ENCODE measurements around the gene GPER1. TPM values are rescaled to one million over a fixed set of nuclear protein-coding genes. Genes with fewer than 3 reads are reported as not detected.

GPER1 gene
- total RNA-seq, 2 donors from 2014 or later, result 3.9 to 5.3 TPM

- Histone ChIP-seq H3K4me1 (ENCODE audit: control insufficient read depth in 1 of 2, low read depth in 2 of 2) (peaks cover 4 to 20% of the 10 kb centered on the region in 2 donors), H3K4me3 (no peak overlapping the region), H3K27me3 (replicated peaks; ENCODE audit: insufficient read depth) (no peaks in the 10 kb centered on the region), H3K9me3 (no peaks in the 10 kb centered on the region), H3K27ac (peak overlapping the region; percentile 17 to 52), H3K36me3 (no peaks in the 10 kb centered on the region)
- ATAC-seq (ENCODE audit: insufficient number of reproducible peaks, low FRiP score, low read depth), result no peak
- TF ChIP-seq CTCF (IDR thresholded peaks at IDR 0.05), result no peak
- DNase-seq (ENCODE audit: low spot score), result no peak
Measured at GRCh38 chr7:1052031-1052818, 35.7 kb upstream of the GPER1 start.

GRCh38 chr7:1053002-1053411, 34.9 kb upstream of the GPER1 start:
- DNase-seq (ENCODE audit: low spot score) (no peak), ATAC-seq (ENCODE audit: insufficient number of reproducible peaks, low FRiP score, low read depth) (no peak)
- H3K4me1 ChIP-seq (ENCODE audit: control insufficient read depth in 1 of 2, low read depth in 2 of 2), result peaks cover 4 to 20% of the 10 kb centered on the region in 2 donors
- H3K4me3 ChIP-seq, result no peak overlapping the region
- H3K9me3 ChIP-seq, result no peaks in the 10 kb centered on the region
- H3K27ac ChIP-seq, result no peak overlapping the region
- no peaks in the 10 kb centered on the region for H3K27me3 ChIP-seq (replicated peaks; ENCODE audit: insufficient read depth)
- no peaks in the 10 kb centered on the region for H3K36me3 ChIP-seq
- no peak for TF ChIP-seq CTCF (IDR thresholded peaks at IDR 0.05)

GRCh38 chr7:1053816-1054370, 34.0 kb upstream of the GPER1 start:
- no peak overlapping the region for H3K4me3 ChIP-seq
- DNase-seq (ENCODE audit: low spot score) (no peak), ATAC-seq (ENCODE audit: insufficient number of reproducible peaks, low FRiP score, low read depth) (no peak)
- TF ChIP-seq CTCF (IDR thresholded peaks at IDR 0.05), result no peak
- no peak overlapping the region for H3K27ac ChIP-seq
- no peaks in the 10 kb centered on the region for H3K36me3 ChIP-seq
- H3K27me3 ChIP-seq (replicated peaks; ENCODE audit: insufficient read depth), result no peaks in the 10 kb centered on the region
- H3K9me3 ChIP-seq, result no peaks in the 10 kb centered on the region
- peaks cover 4 to 20% of the 10 kb centered on the region in 2 donors for H3K4me1 ChIP-seq (ENCODE audit: control insufficient read depth in 1 of 2, low read depth in 2 of 2)

- TF ChIP-seq CTCF (IDR thresholded peaks at IDR 0.05), result no peak
- DNase-seq (ENCODE audit: low spot score) (no peak), ATAC-seq (ENCODE audit: insufficient number of reproducible peaks, low FRiP score, low read depth) (no peak)
- Histone ChIP-seq H3K9me3 (no peaks in the 10 kb centered on the region), H3K36me3 (no peaks in the 10 kb centered on the region), H3K4me3 (no peak overlapping the region), H3K27me3 (replicated peaks; ENCODE audit: insufficient read depth) (no peaks in the 10 kb centered on the region), H3K27ac (no peak overlapping the region), H3K4me1 (ENCODE audit: control insufficient read depth in 1 of 2, low read depth in 2 of 2) (peaks cover 4 to 20% of the 10 kb centered on the region in 2 donors)
Measured at GRCh38 chr7:1054438-1054837, 33.5 kb upstream of the GPER1 start.

- peak overlapping the region; percentile 23 for H3K4me3 ChIP-seq
- ATAC-seq (ENCODE audit: insufficient number of reproducible peaks, low FRiP score, low read depth) (no peak), DNase-seq (ENCODE audit: low spot score) (no peak)
Measured at GRCh38 chr7:1054861-1055450, 33.0 kb upstream of the GPER1 start.

More at GRCh38 chr7:1054861-1055450, 33.0 kb upstream of the GPER1 start:
- Histone ChIP-seq H3K27ac (no peak overlapping the region), H3K4me1 (ENCODE audit: control insufficient read depth in 1 of 2, low read depth in 2 of 2) (peaks cover 4 to 21% of the 10 kb centered on the region in 2 donors), H3K27me3 (replicated peaks; ENCODE audit: insufficient read depth) (no peaks in the 10 kb centered on the region), H3K36me3 (no peaks in the 10 kb centered on the region), H3K9me3 (no peaks in the 10 kb centered on the region)
- TF ChIP-seq CTCF (IDR thresholded peaks at IDR 0.05), result no peak
